GM18505 (cell line): ENCODE data around the gene FAM98B.
"Not testable (repeated sequence)": the region's sequence is repeated elsewhere in the genome, so short reads cannot be mapped to it uniquely, and the experiment has no call there.

ENCODE experiments used
- ATAC-seq: cut with Tn5 transposase; IDR thresholded peaks from one replicate; pipeline ENCODE4 v1.9.1; 2021; ENCODE audit not compliant: unreplicated experiment
- POLR2A ChIP-seq: IDR thresholded peaks from 4 replicates; pipeline ENCODE4 v1.6.1; 2011; ENCODE audit warnings: borderline replicate concordance; ENCODE audit not compliant: insufficient read depth, insufficient read length; ENCODE audit errors: extremely low read depth

FAM98B gene

GRCh38 chr15:38453971-38454695 is at the start of gene FAM98B:
Gene FAM98B (plus strand): TSS chr15:38454127. CDS start chr15:38454162, 35 bp downstream.
- peak; percentile 93 for ATAC-seq
- peak; percentile 90 for TF ChIP-seq POLR2A

DNA sequence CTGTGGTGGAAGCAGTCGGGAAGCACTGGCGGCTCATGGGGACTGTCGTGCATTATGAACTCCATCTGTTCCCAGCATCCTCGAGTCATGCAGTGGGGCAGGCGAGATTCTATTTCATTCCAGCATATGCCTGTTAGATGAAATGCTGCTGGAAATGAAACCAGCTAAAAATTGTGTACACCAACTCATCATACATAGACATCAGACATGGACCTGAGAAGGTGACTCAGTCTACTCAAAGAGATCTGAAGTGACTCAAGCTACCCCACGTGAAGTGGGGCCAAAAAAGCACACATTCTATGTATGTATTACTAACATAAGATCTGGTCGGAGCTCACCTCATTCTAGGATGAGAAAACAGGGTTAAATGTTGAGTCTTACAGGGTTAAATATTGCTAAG is 47.5 kb upstream of the FAM98B start:
- ATAC-seq: no peak
- no peak for TF ChIP-seq POLR2A

DNA sequence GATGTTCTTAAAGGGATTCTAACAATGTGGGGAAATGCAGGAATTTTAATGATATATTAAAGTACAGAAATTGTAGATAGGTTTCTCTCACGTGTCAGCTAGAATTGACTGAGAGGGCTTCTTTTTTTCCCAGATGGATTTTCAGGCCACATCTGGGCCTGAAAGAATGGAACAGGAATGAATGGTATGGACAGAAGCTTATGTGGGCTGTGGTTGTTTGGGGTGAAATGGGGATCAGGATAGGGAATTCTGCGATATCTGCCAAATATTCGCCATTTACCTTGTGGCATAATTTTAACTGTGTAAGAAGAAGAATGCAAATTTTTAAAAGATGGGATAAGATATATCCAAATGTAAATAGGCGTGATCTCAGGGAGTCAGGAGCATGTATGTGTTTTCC is 45.4 kb upstream of the FAM98B start:
- no peak for TF ChIP-seq POLR2A
- ATAC-seq: no peak

DNA sequence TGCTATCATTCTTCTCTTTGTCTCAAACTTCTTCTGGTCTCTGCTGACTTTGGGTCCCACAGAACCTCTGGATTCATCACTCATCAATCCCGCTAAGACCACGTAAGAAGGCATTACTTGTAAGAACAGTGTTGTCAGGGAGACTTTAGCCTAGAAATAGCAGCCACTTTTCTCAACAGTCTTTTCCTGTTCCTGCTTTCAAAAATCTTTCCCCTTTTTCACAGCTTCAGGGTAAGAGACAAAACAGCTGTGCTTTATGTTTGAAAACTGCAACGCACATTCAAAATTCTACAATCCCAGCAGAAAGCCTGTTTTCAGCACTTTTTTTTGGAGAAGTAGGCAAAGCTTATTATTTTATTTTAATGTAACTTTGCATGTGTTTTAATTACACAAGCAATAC is 42.0 kb upstream of the FAM98B start:
- TF ChIP-seq POLR2A: no peak

DNA sequence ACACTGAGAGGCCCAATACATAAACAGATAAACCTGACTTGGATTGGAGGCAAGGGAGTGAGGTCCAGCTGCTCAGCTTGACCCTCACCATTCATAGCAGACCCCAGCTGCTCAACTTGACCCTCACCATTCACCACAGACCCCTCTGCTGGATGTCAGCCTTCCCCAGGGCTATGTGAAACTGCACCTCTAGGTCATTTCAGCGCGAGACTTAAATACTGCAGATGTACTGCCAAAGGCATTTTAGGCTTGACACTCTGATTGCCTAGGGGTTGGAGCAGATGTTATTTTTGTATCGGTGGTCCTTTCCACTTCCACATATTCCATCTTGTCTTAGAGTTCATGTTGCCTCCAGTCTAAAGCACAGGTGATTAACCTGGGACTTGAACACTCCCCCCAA is 41.5 kb upstream of the FAM98B start:
- no peak for ATAC-seq
- no peak for TF ChIP-seq POLR2A

More for the DNA sequence above, 42.0 kb upstream of the FAM98B start:
- no peak for ATAC-seq

- no peak for TF ChIP-seq POLR2A
- ATAC-seq: no peak
Observed at GRCh38 chr15:38414357-38414756, 39.6 kb upstream of the FAM98B start.

- ATAC-seq: no peak
- TF ChIP-seq POLR2A: no peak
Observed at GRCh38 chr15:38421069-38421690, 32.7 kb upstream of the FAM98B start.

DNA sequence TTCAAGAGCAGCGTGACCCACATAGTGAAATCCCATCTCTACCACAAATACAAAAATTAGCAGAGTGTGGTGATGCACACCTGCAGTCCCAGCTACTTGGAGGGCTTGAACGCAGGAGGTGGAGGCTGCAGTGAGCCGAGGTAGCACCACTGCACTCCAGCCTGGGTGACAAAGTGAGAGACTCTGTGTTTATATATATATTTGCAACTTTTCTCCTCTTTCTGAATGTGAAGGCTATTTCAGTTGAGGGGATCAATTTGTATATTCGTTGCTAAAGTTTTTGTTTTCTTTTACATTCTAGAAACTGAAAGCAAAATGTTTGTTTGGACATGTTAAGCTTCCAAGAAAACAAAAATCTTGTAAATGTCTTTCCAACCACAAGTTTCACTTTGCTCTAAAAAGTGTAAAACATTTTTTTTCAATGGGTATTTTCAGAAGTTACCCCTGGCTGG is 29.8 kb upstream of the FAM98B start:
- no peak for ATAC-seq
- TF ChIP-seq POLR2A: no peak

DNA sequence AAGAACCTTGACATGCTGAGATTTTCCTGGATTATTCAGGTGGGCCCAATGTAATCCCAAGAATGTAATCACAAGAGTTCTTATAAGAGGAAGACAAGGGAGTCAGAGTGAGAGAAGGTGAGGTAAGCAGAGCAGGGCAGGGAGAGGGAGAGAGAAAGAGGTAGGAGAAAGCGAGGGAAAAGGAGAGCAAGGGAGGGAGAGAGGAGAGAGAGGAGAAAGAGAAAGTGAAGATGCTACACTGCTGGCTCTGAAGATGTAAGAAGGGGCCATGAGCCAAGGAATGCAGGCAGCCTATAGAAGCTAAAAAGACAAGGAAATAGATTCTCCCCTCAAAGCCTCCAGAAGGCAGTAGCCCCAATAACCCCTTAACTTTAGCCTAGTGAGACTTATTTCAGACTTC is 28.7 kb upstream of the FAM98B start:
- no peak for ATAC-seq
- no peak for TF ChIP-seq POLR2A

- no peak for ATAC-seq
- no peak for TF ChIP-seq POLR2A
Observed at GRCh38 chr15:38427380-38427779, 26.5 kb upstream of the FAM98B start.

DNA sequence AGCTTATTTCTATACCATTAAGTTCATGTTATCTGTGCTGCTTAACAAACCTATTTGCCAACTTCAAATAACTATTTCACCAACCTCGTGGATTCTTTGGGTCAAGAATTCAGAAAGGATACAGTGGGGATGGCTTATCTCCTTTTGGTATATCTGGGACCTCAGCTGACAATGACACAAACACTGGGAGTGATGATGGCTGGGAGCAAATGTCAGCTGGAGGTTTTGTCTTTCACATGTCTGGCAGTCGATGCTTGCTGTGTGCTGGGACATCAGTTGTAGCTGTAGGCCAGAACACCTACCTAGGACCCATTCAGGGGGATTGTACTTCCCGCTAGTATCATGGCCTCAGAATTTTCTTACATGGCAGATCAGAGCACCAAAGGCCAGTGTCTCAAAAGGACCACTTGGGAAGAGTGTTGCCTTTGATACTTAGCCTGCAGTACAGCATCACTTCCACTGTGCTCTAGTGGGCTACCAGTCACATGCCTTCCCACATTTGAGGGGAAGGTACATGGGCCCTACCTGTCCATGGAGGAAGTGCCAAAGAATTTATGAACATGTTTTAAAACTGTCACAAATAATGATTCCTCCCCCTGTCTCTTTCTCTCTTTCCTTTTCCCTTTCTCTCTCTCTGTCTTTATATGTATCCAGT is 23.7 kb upstream of the FAM98B start:
- no peak for ATAC-seq
- no peak for TF ChIP-seq POLR2A

DNA sequence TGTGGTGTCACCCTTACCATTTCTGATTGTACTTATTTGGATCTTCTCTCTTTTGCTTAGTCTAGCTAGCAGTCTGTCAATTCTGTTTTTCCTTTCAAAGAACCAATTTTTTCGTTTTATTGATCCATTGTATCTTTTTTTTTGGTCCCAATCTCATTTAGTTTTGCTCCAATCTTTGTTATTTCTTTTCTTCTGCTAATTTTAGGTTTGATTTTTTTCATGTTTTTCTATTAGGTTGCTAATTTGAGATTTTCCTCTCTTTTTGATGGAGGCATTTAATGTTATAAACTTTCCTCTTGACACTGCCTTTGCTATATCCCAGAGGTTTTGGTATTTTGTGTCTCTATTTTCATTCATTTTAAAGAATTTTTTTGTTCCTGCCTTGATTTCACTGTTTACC is 16.9 kb upstream of the FAM98B start:
- ATAC-seq: no peak
- TF ChIP-seq POLR2A: no peak

- ATAC-seq: not testable (repeated sequence)
Observed at GRCh38 chr15:38437603-38438002, 16.3 kb upstream of the FAM98B start.
